GM21528 (cell line): ENCODE results near the gene RTL1.

ENCODE experiments used
- ATAC-seq: cut with Tn5 transposase; IDR thresholded peaks from one replicate; pipeline ENCODE4 v1.9.1; 2021; ENCODE audit warnings: mild to moderate bottlenecking, moderate library complexity; ENCODE audit not compliant: unreplicated experiment, low FRiP score

The RTL1 gene

GRCh38 chr14:100882991-100883788, 20.3 kb downstream of the RTL1 start:
- ATAC-seq, result no peak

- no peak for ATAC-seq
Observed at GRCh38 chr14:100882026-100882967, 21.2 kb downstream of the RTL1 start.

GRCh38 chr14:100881211-100882025, 22.1 kb downstream of the RTL1 start:
- no peak for ATAC-seq

GRCh38 chr14:100880271-100881101, 23.0 kb downstream of the RTL1 start:
- no peak for ATAC-seq

- no peak for ATAC-seq
Observed at GRCh38 chr14:100879782-100880181, 23.7 kb downstream of the RTL1 start.

- no peak for ATAC-seq
Observed at GRCh38 chr14:100879194-100879593, 24.3 kb downstream of the RTL1 start.

GRCh38 chr14:100878271-100879146, 25.0 kb downstream of the RTL1 start:
- ATAC-seq, result no peak

- no peak for ATAC-seq
Observed at GRCh38 chr14:100875861-100876590, 27.5 kb downstream of the RTL1 start.

GRCh38 chr14:100875126-100875525, 28.4 kb downstream of the RTL1 start:
- no peak for ATAC-seq

- no peak for ATAC-seq
Observed at GRCh38 chr14:100874411-100875091, 29.0 kb downstream of the RTL1 start.

GRCh38 chr14:100874051-100874410, 29.5 kb downstream of the RTL1 start:
- ATAC-seq, result no peak

GRCh38 chr14:100873096-100873482, 30.4 kb downstream of the RTL1 start:
- no peak for ATAC-seq

- ATAC-seq, result no peak
Observed at GRCh38 chr14:100872259-100873095, 31.0 kb downstream of the RTL1 start.

- no peak for ATAC-seq
Observed at GRCh38 chr14:100871234-100872186, 32.0 kb downstream of the RTL1 start.

GRCh38 chr14:100868621-100869370, 34.7 kb downstream of the RTL1 start:
- ATAC-seq, result no peak
